HEK293 (cell line): ENCODE data around the gene APOBEC3F.

Experiments used
- CTCF ChIA-PET: fragments of 350-600 bp; formaldehyde crosslinking; extraction: SDS; loops from one replicate; lab custom pipeline; 2021; ENCODE audit warnings: antibody characterized with exemption; lab: Yijun Ruan, JAX
- POLR2A ChIA-PET: fragments of 300-600 bp; formaldehyde crosslinking; extraction: SDS; loops from one replicate; lab custom pipeline; 2020; ENCODE audit warnings: antibody characterized with exemption, inconsistent platforms; lab: Yijun Ruan, JAX
- H3K27ac ChIP-seq: fragments of 200-500 bp; sonication (Bioruptor generic); 2 replicates; pipeline ENCODE4 v1.5.1; 2014; ENCODE audit warnings: low read depth, low read length, control low read depth, inconsistent platforms; ENCODE audit errors: extremely low read depth
- H3K36me3 ChIP-seq, 2 experiments: fragments of 200-500 bp in 1 of 2; sonication (Bioruptor generic) in 1 of 2; 1 replicate in 1 of 2; 2 replicates in 1 of 2; pipeline ENCODE4 v1.5.1; 2014 to 2017; ENCODE audit warnings: inconsistent platforms in 2 of 2, low read length in 2 of 2; ENCODE audit not compliant: control insufficient read depth in 2 of 2, insufficient read depth in 1 of 2
- H3K4me1 ChIP-seq: fragments of 200-500 bp; sonication (Bioruptor generic); 2 replicates; pipeline ENCODE4 v1.5.1; 2014; ENCODE audit warnings: mild to moderate bottlenecking, low read length, inconsistent platforms; ENCODE audit not compliant: control insufficient read depth, insufficient read depth
- H3K4me3 ChIP-seq: 2 replicates; pipeline ENCODE4 v1.5.1; 2011; ENCODE audit warnings: low read depth, mild to moderate bottlenecking, control low read depth, low read length, moderate library complexity
- H3K9me3 ChIP-seq: fragments of 200-500 bp; sonication (Bioruptor generic); 2 replicates; pipeline ENCODE4 v1.5.1; 2014; ENCODE audit warnings: low read depth, low read length, inconsistent platforms; ENCODE audit not compliant: control insufficient read depth, insufficient read depth
- GFI1B ChIP-seq: fragments of 450-650 bp; formaldehyde crosslinking; IDR thresholded peaks from 2 replicates; pipeline ENCODE4 v1.5.1; 2016; ENCODE audit warnings: missing biosample characterization, missing genetic modification characterization
- IKZF3 ChIP-seq: fragments of 450-650 bp; IDR thresholded peaks from 2 replicates; pipeline ENCODE4 v1.5.0; 2018; ENCODE audit warnings: missing biosample characterization, mild to moderate bottlenecking, missing genetic modification characterization, moderate library complexity
- MZF1 ChIP-seq: fragments of 450-650 bp; formaldehyde crosslinking; IDR thresholded peaks from 2 replicates; pipeline ENCODE4 v1.5.1; 2017; ENCODE audit warnings: missing biosample characterization, missing genetic modification characterization, borderline replicate concordance
- SALL2 ChIP-seq: fragments of 450-650 bp; formaldehyde crosslinking; IDR thresholded peaks from 2 replicates; pipeline ENCODE4 v1.5.0; 2017; ENCODE audit warnings: missing biosample characterization, mild to moderate bottlenecking, missing genetic modification characterization, borderline replicate concordance
- SP7 ChIP-seq: fragments of 450-650 bp; formaldehyde crosslinking; IDR thresholded peaks from 2 replicates; pipeline ENCODE4 v1.5.1; 2016; ENCODE audit warnings: missing biosample characterization, missing genetic modification characterization
- ZBTB48 ChIP-seq: fragments of 450-650 bp; formaldehyde crosslinking; IDR thresholded peaks from 2 replicates; pipeline ENCODE4 v1.5.1; 2016; ENCODE audit warnings: missing biosample characterization, missing genetic modification characterization
- ZFHX2 ChIP-seq: fragments of 450-650 bp; formaldehyde crosslinking; conservative IDR thresholded peaks from 2 replicates; pipeline ENCODE4 v1.5.1; 2016; ENCODE audit warnings: missing biosample characterization, missing genetic modification characterization
- ZNF155 ChIP-seq: fragments of 450-650 bp; formaldehyde crosslinking; IDR thresholded peaks from 2 replicates; pipeline ENCODE4 v1.5.1; 2016; ENCODE audit warnings: missing biosample characterization, missing genetic modification characterization
- ZNF239 ChIP-seq: fragments of 450-650 bp; formaldehyde crosslinking; IDR thresholded peaks from 2 replicates; pipeline ENCODE4 v1.5.1; 2016; ENCODE audit warnings: missing biosample characterization, missing genetic modification characterization
- ZNF292 ChIP-seq: fragments of 450-650 bp; formaldehyde crosslinking; IDR thresholded peaks from 2 replicates; pipeline ENCODE4 v1.5.1; 2016; ENCODE audit warnings: low read depth, missing biosample characterization, missing genetic modification characterization, borderline replicate concordance
- ZNF394 ChIP-seq: fragments of 450-650 bp; formaldehyde crosslinking; IDR thresholded peaks from 2 replicates; pipeline ENCODE4 v1.5.1; 2016; ENCODE audit warnings: missing biosample characterization, missing genetic modification characterization, mild to moderate bottlenecking, moderate library complexity, borderline replicate concordance
- ZNF521 ChIP-seq: fragments of 450-650 bp; formaldehyde crosslinking; IDR thresholded peaks from 2 replicates; pipeline ENCODE4 v1.5.1; 2017; ENCODE audit warnings: missing biosample characterization, mild to moderate bottlenecking, missing genetic modification characterization
- ZNF747 ChIP-seq: fragments of 450-650 bp; formaldehyde crosslinking; IDR thresholded peaks from 2 replicates; pipeline ENCODE4 v1.5.1; 2016; ENCODE audit warnings: missing biosample characterization, missing genetic modification characterization
- ZNF76 ChIP-seq: fragments of 450-650 bp; formaldehyde crosslinking; IDR thresholded peaks from 2 replicates; pipeline ENCODE4; 2016; ENCODE audit warnings: low read depth, missing biosample characterization, missing genetic modification characterization, borderline replicate concordance
- ZNF776 ChIP-seq: fragments of 450-650 bp; formaldehyde crosslinking; IDR thresholded peaks from 2 replicates; pipeline ENCODE4 v1.5.0; 2017; ENCODE audit warnings: missing biosample characterization, missing genetic modification characterization, borderline replicate concordance
- TF ChIP-seq, protein P1 (sequence below): fragments of 450-650 bp; formaldehyde crosslinking; IDR thresholded peaks from 2 replicates; pipeline ENCODE4 v1.5.1; 2017; ENCODE audit warnings: missing biosample characterization, missing genetic modification characterization
- TF ChIP-seq, protein P2 (sequence below): fragments of 450-650 bp; IDR thresholded peaks from 2 replicates; pipeline ENCODE4 v1.5.1; 2018; ENCODE audit warnings: missing biosample characterization, missing genetic modification characterization
- TF ChIP-seq, protein P3 (sequence below): fragments of 450-650 bp; formaldehyde crosslinking; IDR thresholded peaks from 2 replicates; pipeline ENCODE4 v1.5.1; 2016; ENCODE audit warnings: missing biosample characterization, missing genetic modification characterization
- TF ChIP-seq, protein P4 (sequence below): fragments of 450-650 bp; formaldehyde crosslinking; IDR thresholded peaks from 2 replicates; pipeline ENCODE4 v1.5.1; 2016; ENCODE audit warnings: missing biosample characterization, missing genetic modification characterization, borderline replicate concordance

The APOBEC3F gene

DNA sequence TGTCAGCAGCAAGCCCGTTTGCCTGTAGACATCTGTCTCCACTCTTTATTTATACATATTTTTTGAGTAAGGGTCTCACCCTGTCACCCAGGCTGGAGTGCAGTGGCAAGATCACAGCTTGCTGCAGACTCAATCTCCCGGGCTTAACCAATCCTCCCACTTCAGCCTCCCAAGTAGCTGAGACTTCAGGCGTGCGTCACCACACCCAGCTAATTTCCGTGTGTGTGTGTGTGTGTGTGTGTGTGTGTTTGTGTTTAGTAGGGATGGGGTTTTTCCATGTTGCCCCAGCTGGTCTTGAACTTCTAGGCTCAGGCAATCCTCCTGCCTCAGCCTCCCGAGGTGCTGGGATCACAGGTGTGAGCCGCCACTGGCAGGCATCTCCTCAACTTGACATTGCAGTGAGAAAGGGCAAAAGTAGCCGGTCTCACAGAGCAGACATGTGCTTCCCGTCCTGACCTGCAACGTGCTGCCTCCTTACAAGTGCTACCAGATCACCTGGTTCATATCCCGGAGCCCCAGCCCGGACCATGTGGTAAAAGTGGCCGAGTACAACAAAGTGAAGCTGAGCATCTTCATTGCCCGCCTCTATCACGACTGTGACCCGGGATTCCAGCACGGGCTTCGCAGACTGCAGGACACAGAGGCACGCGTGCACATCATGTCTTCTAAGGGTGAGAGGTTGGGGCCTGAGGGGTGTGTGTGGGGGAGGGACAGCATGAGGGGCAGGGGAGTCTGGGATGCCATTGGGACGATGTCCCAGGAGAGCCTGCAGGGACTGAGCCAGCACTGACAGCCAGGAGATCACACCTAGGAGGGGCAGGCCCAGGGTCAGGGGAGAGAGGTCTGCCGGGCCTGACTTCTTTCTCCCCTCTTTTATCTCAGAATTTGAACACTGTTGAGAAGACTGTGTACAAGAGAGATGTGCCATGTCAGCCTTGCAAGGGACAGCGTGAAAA is 50.7 kb downstream of the APOBEC3F start:
- CTCF ChIA-PET, result interaction anchor here (0.6 to 1.7 kb wide), 2 partner anchors 120 to 222 kb away, joined by 3 read pairs; no protein-coding TSS in a partner anchor
- no peak overlapping the region for H3K27ac ChIP-seq
- TF ChIP-seq, protein P1, sequence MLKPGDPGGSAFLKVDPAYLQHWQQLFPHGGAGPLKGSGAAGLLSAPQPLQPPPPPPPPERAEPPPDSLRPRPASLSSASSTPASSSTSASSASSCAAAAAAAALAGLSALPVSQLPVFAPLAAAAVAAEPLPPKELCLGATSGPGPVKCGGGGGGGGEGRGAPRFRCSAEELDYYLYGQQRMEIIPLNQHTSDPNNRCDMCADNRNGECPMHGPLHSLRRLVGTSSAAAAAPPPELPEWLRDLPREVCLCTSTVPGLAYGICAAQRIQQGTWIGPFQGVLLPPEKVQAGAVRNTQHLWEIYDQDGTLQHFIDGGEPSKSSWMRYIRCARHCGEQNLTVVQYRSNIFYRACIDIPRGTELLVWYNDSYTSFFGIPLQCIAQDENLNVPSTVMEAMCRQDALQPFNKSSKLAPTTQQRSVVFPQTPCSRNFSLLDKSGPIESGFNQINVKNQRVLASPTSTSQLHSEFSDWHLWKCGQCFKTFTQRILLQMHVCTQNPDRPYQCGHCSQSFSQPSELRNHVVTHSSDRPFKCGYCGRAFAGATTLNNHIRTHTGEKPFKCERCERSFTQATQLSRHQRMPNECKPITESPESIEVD (tag by site-specific recombination), result no peak
- TF ChIP-seq, protein P2, sequence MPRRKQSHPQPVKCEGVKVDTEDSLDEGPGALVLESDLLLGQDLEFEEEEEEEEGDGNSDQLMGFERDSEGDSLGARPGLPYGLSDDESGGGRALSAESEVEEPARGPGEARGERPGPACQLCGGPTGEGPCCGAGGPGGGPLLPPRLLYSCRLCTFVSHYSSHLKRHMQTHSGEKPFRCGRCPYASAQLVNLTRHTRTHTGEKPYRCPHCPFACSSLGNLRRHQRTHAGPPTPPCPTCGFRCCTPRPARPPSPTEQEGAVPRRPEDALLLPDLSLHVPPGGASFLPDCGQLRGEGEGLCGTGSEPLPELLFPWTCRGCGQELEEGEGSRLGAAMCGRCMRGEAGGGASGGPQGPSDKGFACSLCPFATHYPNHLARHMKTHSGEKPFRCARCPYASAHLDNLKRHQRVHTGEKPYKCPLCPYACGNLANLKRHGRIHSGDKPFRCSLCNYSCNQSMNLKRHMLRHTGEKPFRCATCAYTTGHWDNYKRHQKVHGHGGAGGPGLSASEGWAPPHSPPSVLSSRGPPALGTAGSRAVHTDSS, result no peak
- TF ChIP-seq IKZF3 (tag by site-specific recombination) (no peak), ZNF155 (no peak), ZNF76 (tag by site-specific recombination) (no peak), MZF1 (no peak), ZNF292 (tag by site-specific recombination) (no peak), GFI1B (tag by site-specific recombination) (no peak), ZNF747 (no peak), ZNF239 (tag by site-specific recombination) (no peak), SP7 (tag by site-specific recombination) (no peak), ZFHX2 (tag by site-specific recombination) (no peak), ZNF776 (tag by site-specific recombination) (no peak), ZNF521 (tag by site-specific recombination) (no peak), SALL2 (tag by site-specific recombination) (no peak)
- TF ChIP-seq, protein P3, sequence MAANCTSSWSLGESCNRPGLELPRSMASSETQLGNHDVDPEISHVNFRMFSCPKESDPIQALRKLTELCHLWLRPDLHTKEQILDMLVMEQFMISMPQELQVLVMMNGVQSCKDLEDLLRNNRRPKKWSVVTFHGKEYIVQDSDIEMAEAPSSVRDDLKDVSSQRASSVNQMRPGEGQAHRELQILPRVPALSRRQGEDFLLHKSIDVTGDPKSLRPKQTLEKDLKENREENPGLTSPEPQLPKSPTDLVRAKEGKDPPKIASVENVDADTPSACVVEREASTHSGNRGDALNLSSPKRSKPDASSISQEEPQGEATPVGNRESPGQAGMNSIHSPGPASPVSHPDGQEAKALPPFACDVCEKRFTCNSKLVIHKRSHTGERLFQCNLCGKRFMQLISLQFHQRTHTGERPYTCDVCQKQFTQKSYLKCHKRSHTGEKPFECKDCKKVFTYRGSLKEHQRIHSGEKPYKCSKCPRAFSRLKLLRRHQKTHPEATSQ (tag by site-specific recombination), result no peak
- TF ChIP-seq, all 188 proteins: peak for 0
- Histone ChIP-seq H3K36me3 (no peaks in the 10 kb centered on the region), H3K4me3 (no peak overlapping the region), H3K9me3 (no peaks in the 10 kb centered on the region), H3K4me1 (0 out of 2 replicates have a peak, but pooled peaks cover 2% of the 10 kb centered on the region)
- POLR2A ChIA-PET, result no interaction called here

DNA sequence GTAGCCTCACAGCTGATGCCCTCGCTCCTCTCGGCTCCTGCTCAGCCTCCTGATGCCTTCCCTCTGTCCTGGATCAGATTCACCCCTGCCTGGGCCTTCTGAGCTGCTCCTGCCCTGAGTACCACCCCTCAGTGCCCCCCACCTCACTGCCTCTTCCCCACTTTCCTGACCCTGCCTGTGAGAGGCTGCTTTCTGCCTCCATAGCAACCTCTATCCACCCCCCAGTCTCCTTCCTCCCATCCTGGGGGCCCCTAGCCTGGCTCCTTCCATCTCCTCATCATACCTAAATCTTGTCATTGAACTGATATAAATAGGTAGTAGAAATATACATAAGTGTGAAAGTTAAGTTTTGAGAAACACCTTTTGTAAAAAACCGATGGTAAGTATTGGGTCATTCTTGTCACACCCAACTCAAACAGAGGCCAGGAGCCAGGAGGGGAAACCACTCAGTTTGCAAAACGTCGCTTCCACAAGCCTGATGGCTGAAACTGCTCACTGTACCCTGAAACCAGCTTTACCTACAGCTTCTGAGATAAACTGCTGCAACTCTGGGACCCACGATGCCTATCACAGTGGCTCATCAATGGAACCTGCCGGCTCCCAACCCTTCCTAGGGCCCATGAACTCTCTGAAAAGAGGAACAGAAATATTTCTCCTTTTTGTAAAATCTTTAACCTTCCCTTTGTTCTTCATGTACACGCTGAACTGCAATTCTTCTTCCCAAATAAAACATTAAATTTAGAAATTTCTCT is 51.6 kb downstream of the APOBEC3F start:
- Histone ChIP-seq H3K4me1 (peaks cover 5% of the 10 kb centered on the region), H3K36me3 (no peaks in the 10 kb centered on the region), H3K9me3 (no peaks in the 10 kb centered on the region), H3K27ac (no peak overlapping the region), H3K4me3 (no peak overlapping the region)
- ChIA-PET CTCF (interaction anchor here (1.7 kb wide), 1 partner anchor 223 kb away, joined by 3 read pairs; no protein-coding TSS in a partner anchor), POLR2A (interaction anchor here (0.5 kb wide), 1 partner anchor 37 kb away, joined by 3 read pairs; no protein-coding TSS in a partner anchor)
- TF ChIP-seq, protein P4, sequence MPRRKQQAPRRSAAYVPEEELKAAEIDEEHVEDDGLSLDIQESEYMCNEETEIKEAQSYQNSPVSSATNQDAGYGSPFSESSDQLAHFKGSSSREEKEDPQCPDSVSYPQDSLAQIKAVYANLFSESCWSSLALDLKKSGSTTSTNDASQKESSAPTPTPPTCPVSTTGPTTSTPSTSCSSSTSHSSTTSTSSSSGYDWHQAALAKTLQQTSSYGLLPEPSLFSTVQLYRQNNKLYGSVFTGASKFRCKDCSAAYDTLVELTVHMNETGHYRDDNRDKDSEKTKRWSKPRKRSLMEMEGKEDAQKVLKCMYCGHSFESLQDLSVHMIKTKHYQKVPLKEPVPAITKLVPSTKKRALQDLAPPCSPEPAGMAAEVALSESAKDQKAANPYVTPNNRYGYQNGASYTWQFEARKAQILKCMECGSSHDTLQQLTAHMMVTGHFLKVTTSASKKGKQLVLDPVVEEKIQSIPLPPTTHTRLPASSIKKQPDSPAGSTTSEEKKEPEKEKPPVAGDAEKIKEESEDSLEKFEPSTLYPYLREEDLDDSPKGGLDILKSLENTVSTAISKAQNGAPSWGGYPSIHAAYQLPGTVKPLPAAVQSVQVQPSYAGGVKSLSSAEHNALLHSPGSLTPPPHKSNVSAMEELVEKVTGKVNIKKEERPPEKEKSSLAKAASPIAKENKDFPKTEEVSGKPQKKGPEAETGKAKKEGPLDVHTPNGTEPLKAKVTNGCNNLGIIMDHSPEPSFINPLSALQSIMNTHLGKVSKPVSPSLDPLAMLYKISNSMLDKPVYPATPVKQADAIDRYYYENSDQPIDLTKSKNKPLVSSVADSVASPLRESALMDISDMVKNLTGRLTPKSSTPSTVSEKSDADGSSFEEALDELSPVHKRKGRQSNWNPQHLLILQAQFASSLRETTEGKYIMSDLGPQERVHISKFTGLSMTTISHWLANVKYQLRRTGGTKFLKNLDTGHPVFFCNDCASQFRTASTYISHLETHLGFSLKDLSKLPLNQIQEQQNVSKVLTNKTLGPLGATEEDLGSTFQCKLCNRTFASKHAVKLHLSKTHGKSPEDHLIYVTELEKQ (tag by site-specific recombination), result no peak
- TF ChIP-seq ZNF394, result no peak
- TF ChIP-seq ZBTB48 (tag by site-specific recombination), result peak; percentile 44; the same call in 1 of the 2 replicates
